Mesendoderm (in vitro differentiated cells): ENCODE results near the gene STAT5B.

Source experiments
- DNase-seq: peaks from one replicate; pipeline ENCODE4 v3.0.0; 2013
- H2AK5ac ChIP-seq: 2 replicates; pipeline ENCODE4 v1.6.1; 2013; ENCODE audit warnings: low read length, inconsistent platforms
- H2BK120ac ChIP-seq: 2 replicates; pipeline ENCODE4 v1.6.1; 2013; ENCODE audit warnings: low read depth, mild to moderate bottlenecking, low read length, moderate library complexity, mixed read lengths
- H2BK15ac ChIP-seq: replicated peaks from 2 replicates; pipeline ENCODE4 v1.6.1; 2013; ENCODE audit warnings: low read depth, mild to moderate bottlenecking, moderate library complexity
- H2BK5ac ChIP-seq: 2 replicates; pipeline ENCODE4 v1.6.1; 2013; ENCODE audit warnings: low read length, inconsistent platforms
- H3K18ac ChIP-seq: 2 replicates; pipeline ENCODE4 v1.6.1; 2013; ENCODE audit warnings: mild to moderate bottlenecking, low read length, mixed read lengths
- H3K23ac ChIP-seq: one replicate; pipeline ENCODE4 v1.6.1; 2013; ENCODE audit warnings: low read length
- H3K27ac ChIP-seq: 2 replicates; pipeline ENCODE4 v1.5.1; 2013; ENCODE audit warnings: low read depth, mild to moderate bottlenecking, inconsistent platforms, low read length, moderate library complexity
- H3K27me3 ChIP-seq: 2 replicates; pipeline ENCODE4 v1.6.1; 2013; ENCODE audit warnings: low read length, control low read depth, mild to moderate bottlenecking, inconsistent platforms; ENCODE audit not compliant: insufficient read depth, poor library complexity
- H3K36me3 ChIP-seq: 2 replicates; pipeline ENCODE4 v1.6.1; 2013; ENCODE audit warnings: low read length, inconsistent platforms; ENCODE audit not compliant: control insufficient read depth, insufficient read depth
- H3K4ac ChIP-seq: one replicate; pipeline ENCODE4 v1.6.1; 2013; ENCODE audit warnings: low read depth, mild to moderate bottlenecking, low read length, moderate library complexity
- H3K4me1 ChIP-seq: 2 replicates; pipeline ENCODE4 v1.6.1; 2013; ENCODE audit warnings: low read depth, low read length, inconsistent platforms; ENCODE audit not compliant: control insufficient read depth
- H3K4me2 ChIP-seq: 2 replicates; pipeline ENCODE4 v1.6.1; 2013; ENCODE audit warnings: low read length
- H3K4me3 ChIP-seq: 2 replicates; pipeline ENCODE4 v1.5.1; 2013; ENCODE audit warnings: mild to moderate bottlenecking, low read length
- H3K56ac ChIP-seq: one replicate; pipeline ENCODE4 v1.6.1; 2013; ENCODE audit warnings: low read length
- H3K79me1 ChIP-seq: 2 replicates; pipeline ENCODE4 v1.6.1; 2013; ENCODE audit warnings: low read length, inconsistent platforms
- H3K79me2 ChIP-seq: 2 replicates; pipeline ENCODE4 v1.6.1; 2013; ENCODE audit warnings: mild to moderate bottlenecking, low read length; ENCODE audit not compliant: control insufficient read depth, insufficient read depth
- H3K9ac ChIP-seq: 2 replicates; pipeline ENCODE4 v1.6.1; 2013; ENCODE audit warnings: low read length, inconsistent platforms
- H4K5ac ChIP-seq: one replicate; pipeline ENCODE4 v1.6.1; 2013; ENCODE audit warnings: low read length
- H4K8ac ChIP-seq: one replicate; pipeline ENCODE4 v1.6.1; 2013; ENCODE audit warnings: low read depth, mild to moderate bottlenecking, control low read depth, low read length, moderate library complexity
- WGBS: extraction: QIAGEN DNeasy Blood & Tissue Kit; methylation state at CpG from one replicate; pipeline ENCODE4 v1.1.7; 2013; ENCODE audit warnings: low lambda C conversion rate, missing lambda C conversion rate; ENCODE audit not compliant: insufficient coverage; ENCODE audit errors: extremely low coverage; 5-methylcytosine and 5-hydroxymethylcytosine counted together

The STAT5B gene

GRCh38 chr17:42271779-42272035, 4.5 kb downstream of the STAT5B start:
- Histone ChIP-seq H3K23ac (no peak overlapping the region), H3K4me1 (peaks cover 3% of the 10 kb centered on the region), H3K9ac (no peak overlapping the region), H4K8ac (no peak overlapping the region), H3K56ac (no peak overlapping the region), H3K4ac (no peak overlapping the region), H3K27ac (no peak overlapping the region), H3K27me3 (no peaks in the 10 kb centered on the region), H2BK15ac (no peak overlapping the region), H2BK120ac (no peak overlapping the region), H2AK5ac (no peak overlapping the region), H3K4me2 (no peak overlapping the region), H3K79me1 (peaks cover 4% of the 10 kb centered on the region), H4K5ac (no peak overlapping the region), H3K18ac (no peak overlapping the region), H3K79me2 (peaks cover 22% of the 10 kb centered on the region), H3K4me3 (no peak overlapping the region), H2BK5ac (no peak overlapping the region), H3K36me3 (no peaks in the 10 kb centered on the region)
- DNase-seq = no peak

GRCh38 chr17:42271006-42271778, 5.0 kb downstream of the STAT5B start:
- no peak overlapping the region for H3K23ac ChIP-seq
- no peak for DNase-seq
- H2BK5ac ChIP-seq = no peak overlapping the region
- no peak overlapping the region for H2BK15ac ChIP-seq
- no peak overlapping the region for H3K4me2 ChIP-seq
- H3K9ac ChIP-seq = no peak overlapping the region
- H2AK5ac ChIP-seq = no peak overlapping the region
- no peak overlapping the region for H4K5ac ChIP-seq
- no peak overlapping the region for H3K18ac ChIP-seq
- H3K4me3 ChIP-seq = no peak overlapping the region
- H3K79me1 ChIP-seq = peaks cover 4% of the 10 kb centered on the region
- no peak overlapping the region for H3K27ac ChIP-seq
- no peak overlapping the region for H3K56ac ChIP-seq
- WGBS = no CpG with 5 or more reads among the region's 3 CpGs
- H4K8ac ChIP-seq = no peak overlapping the region
- H2BK120ac ChIP-seq = no peak overlapping the region
- H3K27me3 ChIP-seq = no peaks in the 10 kb centered on the region
- H3K36me3 ChIP-seq = no peaks in the 10 kb centered on the region
- H3K79me2 ChIP-seq = peaks cover 22% of the 10 kb centered on the region
- no peak overlapping the region for H3K4ac ChIP-seq
- H3K4me1 ChIP-seq = peaks cover 3% of the 10 kb centered on the region

GRCh38 chr17:42270596-42270995, 5.6 kb downstream of the STAT5B start:
- Histone ChIP-seq H2BK15ac (no peak overlapping the region), H3K9ac (no peak overlapping the region), H3K79me2 (peaks cover 22% of the 10 kb centered on the region), H3K4me2 (no peak overlapping the region), H3K36me3 (no peaks in the 10 kb centered on the region), H3K18ac (no peak overlapping the region), H3K4ac (no peak overlapping the region), H2BK120ac (no peak overlapping the region), H2AK5ac (no peak overlapping the region), H3K27ac (no peak overlapping the region), H3K56ac (no peak overlapping the region), H3K4me1 (peaks cover 3% of the 10 kb centered on the region), H4K5ac (no peak overlapping the region), H3K79me1 (peaks cover 4% of the 10 kb centered on the region), H2BK5ac (no peak overlapping the region), H3K27me3 (no peaks in the 10 kb centered on the region), H3K4me3 (no peak overlapping the region), H4K8ac (no peak overlapping the region), H3K23ac (no peak overlapping the region)
- WGBS = 100% methylated on average over 1 of the region's 6 CpGs
- no peak for DNase-seq

GRCh38 chr17:42270170-42270535, 6.0 kb downstream of the STAT5B start:
- Histone ChIP-seq H2BK15ac (no peak overlapping the region), H3K4ac (no peak overlapping the region), H3K23ac (no peak overlapping the region), H2AK5ac (no peak overlapping the region), H2BK120ac (no peak overlapping the region), H3K27me3 (no peaks in the 10 kb centered on the region), H3K36me3 (no peaks in the 10 kb centered on the region), H3K79me1 (peaks cover 5% of the 10 kb centered on the region), H3K27ac (no peak overlapping the region), H4K8ac (no peak overlapping the region), H4K5ac (no peak overlapping the region), H2BK5ac (no peak overlapping the region), H3K4me3 (no peak overlapping the region), H3K56ac (no peak overlapping the region), H3K4me2 (no peak overlapping the region), H3K9ac (no peak overlapping the region), H3K4me1 (peaks cover 3% of the 10 kb centered on the region), H3K18ac (no peak overlapping the region), H3K79me2 (peaks cover 22% of the 10 kb centered on the region)
- no CpG with 5 or more reads among the region's 4 CpGs for WGBS
- DNase-seq = no peak

GRCh38 chr17:42268236-42268635, 8.0 kb downstream of the STAT5B start:
- no peak overlapping the region for H2BK15ac ChIP-seq
- WGBS = no CpG with 5 or more reads among the region's 5 CpGs
- no peak overlapping the region for H3K4me3 ChIP-seq
- H3K79me2 ChIP-seq = peaks cover 10% of the 10 kb centered on the region
- H2BK120ac ChIP-seq = no peak overlapping the region
- no peaks in the 10 kb centered on the region for H3K36me3 ChIP-seq
- no peak overlapping the region for H3K23ac ChIP-seq
- no peak for DNase-seq
- H3K27me3 ChIP-seq = no peaks in the 10 kb centered on the region
- no peaks in the 10 kb centered on the region for H3K4me1 ChIP-seq
- H4K5ac ChIP-seq = no peak overlapping the region
- peaks cover 3% of the 10 kb centered on the region for H3K79me1 ChIP-seq
- no peak overlapping the region for H3K56ac ChIP-seq
- H3K4me2 ChIP-seq = no peak overlapping the region
- no peak overlapping the region for H3K18ac ChIP-seq
- H3K4ac ChIP-seq = no peak overlapping the region
- no peak overlapping the region for H3K9ac ChIP-seq
- no peak overlapping the region for H4K8ac ChIP-seq
- no peak overlapping the region for H2BK5ac ChIP-seq
- no peak overlapping the region for H2AK5ac ChIP-seq
- H3K27ac ChIP-seq = no peak overlapping the region
